ENCODE results near the gene OR5B2. TPM values are rescaled to one million over a fixed set of nuclear protein-coding genes. Genes with fewer than 3 reads are reported as not detected.

The OR5B2 gene
- total RNA-seq = not detected
- polyA plus RNA-seq = not detected
- long read RNA-seq, donor 1 = 0 reads
- long read RNA-seq, donor 2 = 0 reads

- Histone ChIP-seq H3K9me3 (peaks cover 7% of the 10 kb centered on the region), H3K4me1 (no peaks in the 10 kb centered on the region), H3K27me3 (ENCODE audit: insufficient read depth in 3 of 3, low read length in 2 of 3) (no peaks in the 10 kb centered on the region), H3K27ac (no peak within 1 kb of the TSS), H3K36me3 (ENCODE audit: insufficient read depth in 1 of 2, low read depth in 1 of 2) (no peaks in the 10 kb centered on the region), H3K4me3 (no peak within 1 kb of the TSS)
- no peak for DNase-seq
- TF ChIP-seq CTCF (IDR thresholded peaks at IDR 0.05) = no peak
- 59 to 66% (median 62%) methylated on average over 3 of the region's 3 CpGs for whole genome bisulfite sequencing, 3 donors
- no peak for ATAC-seq
- intact Hi-C loops (cut with DNase I) = no loop called here
Observed at GRCh38 chr11:58428021-58428420, at the start of gene OR5B2. Gene OR5B2 (minus strand): TSS chr11:58428121. CDS start chr11:58423261, 4,860 bp downstream.

GRCh38 chr11:58471892-58472291 lies 44.0 kb upstream of the OR5B2 start:
- DNase-seq (no peak), ATAC-seq (no peak)
- no peak overlapping the region for H3K4me3 ChIP-seq
- intact Hi-C loops (cut with DNase I) = no loop called here
- H3K4me1 ChIP-seq = no peaks in the 10 kb centered on the region
- no peaks in the 10 kb centered on the region for H3K36me3 ChIP-seq (ENCODE audit: insufficient read depth in 1 of 2, low read depth in 1 of 2)
- no peaks in the 10 kb centered on the region for H3K27me3 ChIP-seq (ENCODE audit: insufficient read depth in 3 of 3, low read length in 2 of 3)
- TF ChIP-seq CTCF (IDR thresholded peaks at IDR 0.05) = no peak
- peaks cover 14% of the 10 kb centered on the region for H3K9me3 ChIP-seq
- no peak overlapping the region for H3K27ac ChIP-seq

GRCh38 chr11:58466293-58466692 lies 38.4 kb upstream of the OR5B2 start:
- Histone ChIP-seq H3K27me3 (ENCODE audit: insufficient read depth in 3 of 3, low read length in 2 of 3) (peaks cover 0 to 2% (median 0%) of the 10 kb centered on the region in 3 donors), H3K27ac (no peak overlapping the region), H3K4me3 (no peak overlapping the region), H3K9me3 (no peaks in the 10 kb centered on the region), H3K36me3 (ENCODE audit: insufficient read depth in 1 of 2, low read depth in 1 of 2) (no peaks in the 10 kb centered on the region), H3K4me1 (no peaks in the 10 kb centered on the region)
- DNase-seq = no peak
- intact Hi-C loops (cut with DNase I) = no loop called here
- 74 to 84% (median 81%) methylated on average over 1 of the region's 1 CpG for WGBS, 3 donors
- no peak for TF ChIP-seq CTCF (IDR thresholded peaks at IDR 0.05)
- no peak for ATAC-seq

- no peaks in the 10 kb centered on the region for H3K4me1 ChIP-seq
- H3K36me3 ChIP-seq (ENCODE audit: insufficient read depth in 1 of 2, low read depth in 1 of 2) = no peaks in the 10 kb centered on the region
- intact Hi-C loops (cut with DNase I) = no loop called here
- WGBS, 3 donors = 55 to 66% (median 57%) methylated on average over 3 of the region's 3 CpGs
- no peak overlapping the region for H3K27ac ChIP-seq
- no peak for ATAC-seq
- DNase-seq = no peak
- no peak for TF ChIP-seq CTCF (IDR thresholded peaks at IDR 0.05)
- peaks cover 0 to 2% (median 0%) of the 10 kb centered on the region in 3 donors for H3K27me3 ChIP-seq (ENCODE audit: insufficient read depth in 3 of 3, low read length in 2 of 3)
- no peaks in the 10 kb centered on the region for H3K9me3 ChIP-seq
- H3K4me3 ChIP-seq = no peak overlapping the region
Observed at GRCh38 chr11:58465690-58466089, 37.8 kb upstream of the OR5B2 start.

GRCh38 chr11:58451585-58451984 lies 23.7 kb upstream of the OR5B2 start:
- H3K36me3 ChIP-seq (ENCODE audit: insufficient read depth in 1 of 2, low read depth in 1 of 2) = no peaks in the 10 kb centered on the region
- no peaks in the 10 kb centered on the region for H3K4me1 ChIP-seq
- intact Hi-C loops (cut with DNase I) = no loop called here
- no peak overlapping the region for H3K27ac ChIP-seq
- no peak for TF ChIP-seq CTCF (IDR thresholded peaks at IDR 0.05)
- no peaks in the 10 kb centered on the region for H3K27me3 ChIP-seq (ENCODE audit: insufficient read depth in 3 of 3, low read length in 2 of 3)
- H3K9me3 ChIP-seq = peaks cover 12% of the 10 kb centered on the region
- H3K4me3 ChIP-seq = no peak overlapping the region
- ATAC-seq = no peak
- DNase-seq = no peak
- 42 to 51% (median 48%) methylated on average over 3 of the region's 3 CpGs for WGBS, 3 donors

Data from psoas muscle (tissue), 8 donors.